Stomach (tissue), 9 donors: ENCODE measurements around the gene PLCH1. TPM values are rescaled to one million over a fixed set of nuclear protein-coding genes. Genes with fewer than 3 reads are reported as not detected.

ENCODE experiments used
- DNase-seq, 2 donors: peaks; one replicate each; pipeline versions ENCODE4 v3.0.0 to v3.0.0-alpha.2; 2013 to 2019
- H3K27ac ChIP-seq, 5 donors: fragments of 200-600 bp in 4 of 5; sonication (generic) in 4 of 5; one replicate each; pipeline ENCODE4 v1.5.1; 2013 to 2019; ENCODE audit warnings: mild to moderate bottlenecking in 1 of 5, moderate library complexity in 1 of 5
- H3K27me3 ChIP-seq, 3 donors: fragments of 200-600 bp; sonication (generic); one replicate each; pipeline ENCODE4 v1.5.1; 2017 to 2019; ENCODE audit warnings: mixed run types in 1 of 3
- H3K36me3 ChIP-seq, 4 donors: fragments of 200-600 bp; sonication (generic); 1 replicate in 3 of 4; 2 replicates in 1 of 4; pipeline ENCODE4 v1.5.1; 2016 to 2019
- H3K4me1 ChIP-seq, 4 donors: fragments of 200-600 bp; sonication (generic); one replicate each; pipeline ENCODE4 v1.5.1; 2016 to 2019
- H3K4me3 ChIP-seq, 4 donors: fragments of 200-600 bp; sonication (generic) in 3 of 4; one replicate each; pipeline ENCODE4 v1.5.1; 2016 to 2019; ENCODE audit warnings: mild to moderate bottlenecking in 1 of 4
- H3K9me3 ChIP-seq, 4 donors: fragments of 200-600 bp; sonication (generic); one replicate each; pipeline ENCODE4 v1.5.1; 2016 to 2019
- CTCF ChIP-seq, 7 experiments: fragments of 450-650 bp in 4 of 7; fragments of 200-600 bp in 3 of 7; sonication (generic) in 3 of 7; IDR thresholded peaks; one replicate each; pipeline ENCODE4 v1.5.1; 2016 to 2019; ENCODE audit warnings: antibody characterized with exemption in 7 of 7, control low read depth in 2 of 7, mild to moderate bottlenecking in 1 of 7
- EP300 ChIP-seq: sonication (generic); formaldehyde crosslinking; IDR thresholded peaks from one replicate; pipeline ENCODE4 v1.6.1; 2017; ENCODE audit warnings: antibody characterized with exemption
- POLR2A ChIP-seq, 4 donors: fragments of 450-650 bp; IDR thresholded peaks; one replicate each; pipeline ENCODE4 v1.6.1; 2016; ENCODE audit warnings: antibody characterized with exemption in 4 of 4, control low read depth in 2 of 4, mild to moderate bottlenecking in 1 of 4, moderate library complexity in 1 of 4
- POLR2AphosphoS5 ChIP-seq, 3 donors: sonication (generic); formaldehyde crosslinking; IDR thresholded peaks; one replicate each; pipeline ENCODE4 v1.6.1; 2016; ENCODE audit warnings: antibody characterized with exemption in 3 of 3
- WGBS, 5 donors: extraction: QIAGEN DNeasy Blood & Tissue Kit in 3 of 5; methylation state at CpG; one replicate each; pipeline versions ENCODE4 v1.1.5 to v1.1.7; 2013 to 2018; 5-methylcytosine and 5-hydroxymethylcytosine counted together
- intact Hi-C: fragments of 100-400 bp; cut with DNase I; formaldehyde crosslinking; loops from one replicate; pipeline ENCODE4 v1.15.1; 2023; ENCODE audit warnings: low total_unique reads
- polyA plus RNA-seq, 3 donors: library from polyadenylated mRNA; stranded (reverse); fragments of 200-250 nt; gene quantifications; one replicate each; pipeline ENCODE4 v1.2.3, GENCODE V29; 2013
- total RNA-seq, 5 donors: library from RNA; depleted of rRNA; stranded (reverse); fragments of >200 nt; gene quantifications; one replicate each; pipeline versions ENCODE4 v1.1.0 to v1.2.3, GENCODE V29; 2014 to 2016
- donor health status: healthy with polysubstance abuse.
- donor health status: Bipolar disorder and iron deficiency.
- donor health status: healthy.

PLCH1 gene
- total and polyA plus RNA-seq, 8 donors, result 0.75 to 18.8 (median 3.3) TPM

DNA sequence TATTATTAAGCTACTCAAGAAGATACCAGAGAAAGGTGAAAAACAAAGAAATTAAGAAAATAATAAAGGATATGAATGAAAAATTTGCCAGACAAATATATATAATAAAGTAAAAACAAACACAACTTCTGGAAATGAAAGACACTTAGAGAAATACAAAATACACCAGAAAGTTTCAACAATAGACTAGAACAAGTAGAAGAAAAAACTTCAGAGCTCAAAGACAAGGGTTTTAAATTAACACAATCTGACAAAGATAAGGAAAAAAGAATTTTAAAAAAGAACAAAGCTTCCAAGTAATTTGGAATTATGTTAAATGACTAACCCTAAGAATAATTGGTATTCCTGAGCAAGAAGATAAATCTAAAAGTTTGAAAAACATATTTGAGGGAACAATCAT, 135.3 kb downstream of the PLCH1 start:
- Histone ChIP-seq H3K9me3 (peaks cover 0 to 11% (median 2%) of the 10 kb centered on the region in 4 donors), H3K27ac (no peak overlapping the region), H3K4me1 (peaks cover 0 to 7% (median 0%) of the 10 kb centered on the region in 4 donors), H3K27me3 (no peaks in the 10 kb centered on the region), H3K36me3 (no peaks in the 10 kb centered on the region), H3K4me3 (no peak overlapping the region)
- TF ChIP-seq CTCF (IDR thresholded peaks at IDR 0.05) (no peak), EP300 (no peak), POLR2A (IDR thresholded peaks at IDR 0.05) (no peak), POLR2AphosphoS5 (IDR thresholded peaks at IDR 0.05) (no peak)
- no peak for DNase-seq
- intact Hi-C loops, result no loop called here

DNA sequence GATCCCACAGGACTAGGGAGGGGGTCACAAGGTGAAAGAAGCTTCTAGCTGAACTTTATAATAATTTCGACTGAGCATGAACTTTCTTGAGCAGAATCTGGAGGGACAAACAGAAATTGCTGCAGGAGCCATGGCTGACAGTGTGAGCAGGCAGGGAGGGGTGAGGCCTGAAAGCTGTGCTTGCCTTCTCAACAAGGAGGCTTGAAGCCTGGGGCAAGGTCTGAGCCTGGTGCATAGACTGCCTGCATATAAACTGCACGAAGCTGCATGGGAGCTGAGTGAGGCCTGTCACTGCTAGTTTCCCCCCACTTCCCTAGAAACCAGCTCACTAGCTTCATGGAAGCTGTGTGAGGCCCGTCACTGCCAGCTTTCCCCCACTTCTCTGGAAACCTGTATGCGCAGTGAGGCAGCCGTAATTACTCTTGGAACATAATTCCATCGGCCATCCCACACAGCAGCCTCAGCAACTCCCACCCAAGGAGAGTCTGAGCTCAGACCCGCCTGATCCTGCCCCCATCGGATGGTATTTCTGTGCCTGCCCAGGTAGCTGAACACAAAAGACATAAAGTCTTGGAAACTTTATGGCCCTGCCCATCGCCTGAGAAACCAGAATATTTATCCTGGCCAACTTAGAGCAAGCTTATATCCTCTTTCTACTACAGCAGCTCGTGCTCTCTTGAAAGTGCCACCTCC, 136.5 kb downstream of the PLCH1 start:
- no peak overlapping the region for H3K27ac ChIP-seq
- intact Hi-C loops, result no loop called here
- H3K27me3 ChIP-seq, result no peaks in the 10 kb centered on the region
- H3K4me1 ChIP-seq, result peaks cover 0 to 7% (median 0%) of the 10 kb centered on the region in 4 donors
- 88 to 95% (median 91%) methylated on average over 10 of the region's 10 CpGs for WGBS, 5 donors
- TF ChIP-seq CTCF (IDR thresholded peaks at IDR 0.05) (no peak), POLR2A (IDR thresholded peaks at IDR 0.05) (no peak), EP300 (no peak), POLR2AphosphoS5 (IDR thresholded peaks at IDR 0.05) (no peak)
- peaks cover 0 to 6% (median 2%) of the 10 kb centered on the region in 4 donors for H3K9me3 ChIP-seq
- no peak overlapping the region for H3K4me3 ChIP-seq
- DNase-seq, result no peak
- H3K36me3 ChIP-seq, result no peaks in the 10 kb centered on the region

GRCh38 chr3:155607761-155608160, 137.1 kb downstream of the PLCH1 start:
- 63 to 81% (median 77%) methylated on average over 1 of the region's 1 CpG for WGBS, 5 donors
- TF ChIP-seq POLR2AphosphoS5 (IDR thresholded peaks at IDR 0.05) (no peak), EP300 (no peak), CTCF (IDR thresholded peaks at IDR 0.05) (no peak), POLR2A (IDR thresholded peaks at IDR 0.05) (no peak)
- intact Hi-C loops, result no loop called here
- Histone ChIP-seq H3K27ac (no peak overlapping the region), H3K4me3 (no peak overlapping the region), H3K4me1 (peaks cover 0 to 7% (median 0%) of the 10 kb centered on the region in 4 donors), H3K27me3 (no peaks in the 10 kb centered on the region), H3K9me3 (peaks cover 0 to 6% (median 2%) of the 10 kb centered on the region in 4 donors), H3K36me3 (no peaks in the 10 kb centered on the region)
- DNase-seq, result no peak

DNA sequence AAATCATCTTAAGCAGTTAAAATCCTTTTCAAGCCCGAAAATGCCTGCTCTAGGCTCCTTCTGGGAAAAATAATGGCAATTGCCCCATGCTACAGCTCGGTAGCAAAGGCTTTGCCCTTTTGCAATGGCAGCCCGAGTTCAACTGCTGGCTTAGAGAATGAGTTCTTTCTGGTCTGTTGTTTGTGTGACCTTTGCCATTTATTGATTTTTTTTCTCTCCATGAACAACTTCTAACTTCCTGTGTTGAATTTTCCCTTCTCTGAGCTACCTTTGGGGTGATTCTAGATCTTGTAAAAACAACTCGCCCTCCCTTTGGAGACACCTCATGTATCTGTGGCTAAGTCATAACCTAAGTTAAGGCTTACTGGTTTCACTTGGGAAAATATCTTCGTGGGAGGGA, 139.3 kb downstream of the PLCH1 start:
- TF ChIP-seq POLR2A (IDR thresholded peaks at IDR 0.05) (no peak), CTCF (IDR thresholded peaks at IDR 0.05) (no peak), POLR2AphosphoS5 (IDR thresholded peaks at IDR 0.05) (no peak), EP300 (no peak)
- peaks cover 0 to 7% (median 0%) of the 10 kb centered on the region in 4 donors for H3K4me1 ChIP-seq
- H3K4me3 ChIP-seq, result no peak overlapping the region
- H3K9me3 ChIP-seq, result peaks cover 0 to 6% (median 2%) of the 10 kb centered on the region in 4 donors
- H3K36me3 ChIP-seq, result no peaks in the 10 kb centered on the region
- WGBS, 5 donors, result 50 to 69% (median 61%) methylated on average over 5 of the region's 5 CpGs
- no peaks in the 10 kb centered on the region for H3K27me3 ChIP-seq
- peak in 1 of 2 donors; percentile 23 for DNase-seq
- no peak overlapping the region for H3K27ac ChIP-seq
- intact Hi-C loops, result no loop called here
